Measurements from ENCODE around the gene DOK1. TPM values are rescaled to one million over a fixed set of nuclear protein-coding genes. Genes with fewer than 3 reads are reported as not detected.
"Not testable (repeated sequence)": the region's sequence is repeated elsewhere in the genome, so short reads cannot be mapped to it uniquely, and the experiment has no call there.

DOK1 gene
- total RNA-seq, 1 donor from 2014 or later, result 13.0 TPM

DNA sequence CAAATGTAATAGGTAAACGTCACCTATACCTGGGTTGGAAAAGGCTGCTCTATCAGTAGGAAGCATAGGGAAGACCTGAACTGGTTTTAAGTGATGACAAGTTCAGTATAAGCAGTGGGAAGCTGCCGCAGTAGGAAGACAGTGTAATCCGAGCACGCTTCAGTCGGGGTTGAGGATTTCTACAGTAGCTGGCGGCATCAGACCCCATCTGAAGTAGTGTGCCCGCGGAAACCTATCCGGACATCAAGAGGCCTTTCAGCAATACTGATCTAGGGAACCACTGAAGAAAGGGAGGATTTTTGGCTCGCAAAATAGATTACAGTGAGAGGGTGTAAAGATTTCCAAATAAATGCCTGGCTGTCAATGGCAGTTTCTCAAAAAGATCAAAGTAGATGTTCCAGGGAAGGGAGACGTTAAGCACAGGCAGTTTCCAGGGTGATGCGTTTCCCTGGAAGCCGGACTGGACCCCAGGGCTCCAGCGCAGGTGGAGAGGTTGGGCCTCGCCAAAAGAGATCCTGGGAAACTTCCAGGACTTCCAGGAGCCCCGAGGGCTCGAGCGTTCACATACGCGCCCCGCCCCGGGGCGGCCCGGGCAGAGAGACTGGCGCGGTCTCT, 6.1 kb upstream of the DOK1 start:
- no peak for DNase-seq (ENCODE audit: low read depth)

GRCh38 chr2:74548900-74549826, 5.4 kb upstream of the DOK1 start:
- no peak for DNase-seq (ENCODE audit: low read depth)

- no peak for DNase-seq (ENCODE audit: low read depth)
Observed at GRCh38 chr2:74550231-74550630, 4.3 kb upstream of the DOK1 start.

DNA sequence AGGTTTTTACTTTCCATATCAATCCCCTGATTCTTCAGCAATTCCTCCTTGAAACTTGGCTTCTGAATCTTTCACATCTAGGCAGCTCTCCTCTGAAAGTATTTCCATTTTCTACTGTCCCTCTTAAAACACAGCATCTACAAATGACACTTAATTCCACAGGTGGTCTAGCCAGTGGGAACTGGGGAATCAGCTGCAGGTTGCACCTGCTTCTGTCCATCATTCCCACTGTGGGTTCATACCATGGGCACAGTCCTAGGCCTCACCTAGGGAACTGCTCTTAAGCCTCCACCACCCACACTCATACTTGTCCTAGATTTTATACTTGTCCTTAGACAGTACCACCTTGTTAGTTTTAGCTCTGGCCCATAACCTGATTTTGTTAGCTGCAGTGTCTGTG, 3.0 kb upstream of the DOK1 start:
- DNase-seq (ENCODE audit: low read depth), result no peak

- DNase-seq (ENCODE audit: low read depth), result no peak
Observed at GRCh38 chr2:74551942-74552913, 2.3 kb upstream of the DOK1 start.

DNA sequence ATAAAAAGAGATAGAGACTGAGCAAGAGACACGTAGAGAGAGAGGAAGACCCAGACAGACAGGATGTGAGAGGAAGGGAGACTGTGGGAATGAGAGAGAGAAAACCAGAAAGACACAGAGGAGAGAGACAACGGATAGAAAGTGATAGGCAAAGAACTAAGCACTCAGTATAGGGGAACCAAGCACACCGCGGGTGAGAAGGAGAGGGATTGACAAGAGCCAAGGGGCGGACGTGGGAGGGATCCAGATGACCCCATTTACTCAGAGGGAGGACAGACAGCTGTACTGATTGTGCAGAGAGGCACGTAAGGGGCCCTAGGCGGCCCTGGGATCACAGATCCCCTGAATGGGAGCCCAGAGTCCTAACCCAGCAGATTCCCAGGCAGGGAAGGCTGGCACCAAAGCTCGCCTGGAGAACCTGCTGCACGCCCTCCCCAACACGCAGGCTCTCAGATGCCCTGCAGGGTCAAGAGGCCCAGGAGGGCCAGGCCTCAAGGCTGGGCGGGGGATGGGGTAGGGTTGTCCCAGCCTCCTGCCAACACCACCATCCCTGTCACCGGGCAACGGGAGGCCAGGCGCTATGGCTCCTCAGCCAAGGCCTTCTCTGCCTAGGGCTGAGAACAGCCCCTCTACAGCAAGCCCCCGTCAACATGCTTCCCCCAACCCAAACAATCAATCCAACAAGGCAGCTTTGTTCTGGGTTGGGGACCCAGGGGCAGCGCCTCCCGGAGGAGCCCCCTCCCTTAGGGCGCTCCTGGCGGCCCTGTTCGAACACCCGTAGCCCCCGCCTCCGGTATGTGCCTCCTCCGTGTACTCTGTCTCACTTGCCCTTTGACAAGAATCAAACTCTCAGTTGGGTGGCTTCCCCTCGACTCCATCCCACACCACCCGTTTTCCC, 1.4 kb upstream of the DOK1 start:
- no peak for DNase-seq (ENCODE audit: low read depth)

DNA sequence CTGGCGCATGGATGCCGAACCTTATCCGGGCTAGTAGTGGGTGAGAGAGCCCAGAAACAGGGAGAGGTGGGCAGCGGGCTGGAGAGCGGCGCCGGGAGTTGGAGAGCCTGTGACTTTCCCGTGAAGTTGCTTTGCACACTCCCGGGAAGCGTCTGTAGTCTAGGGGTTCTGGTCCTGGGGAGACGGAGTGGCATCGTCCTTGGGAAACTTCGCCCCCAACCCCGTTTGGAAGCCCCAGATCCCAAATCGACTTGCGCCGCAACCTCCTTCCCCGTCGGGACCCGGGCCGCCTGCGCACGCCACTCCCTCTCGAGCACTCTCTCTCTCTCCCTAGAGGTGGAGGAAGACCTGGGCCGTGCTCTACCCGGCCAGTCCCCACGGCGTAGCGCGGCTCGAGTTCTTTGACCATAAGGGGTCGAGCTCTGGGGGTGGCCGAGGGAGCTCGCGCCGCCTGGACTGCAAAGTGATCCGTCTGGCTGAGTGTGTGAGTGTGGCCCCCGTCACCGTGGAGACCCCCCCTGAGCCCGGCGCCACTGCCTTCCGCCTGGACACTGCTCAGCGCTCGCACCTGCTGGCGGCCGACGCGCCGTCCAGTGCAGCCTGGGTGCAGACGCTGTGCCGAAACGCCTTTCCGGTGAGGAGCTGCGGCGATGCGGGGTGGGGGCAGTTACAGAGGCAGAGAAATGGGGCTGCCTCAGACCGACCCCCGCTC, 456 bp downstream of the DOK1 start:
- DNase-seq (ENCODE audit: low read depth), result peak; percentile 19

DNA sequence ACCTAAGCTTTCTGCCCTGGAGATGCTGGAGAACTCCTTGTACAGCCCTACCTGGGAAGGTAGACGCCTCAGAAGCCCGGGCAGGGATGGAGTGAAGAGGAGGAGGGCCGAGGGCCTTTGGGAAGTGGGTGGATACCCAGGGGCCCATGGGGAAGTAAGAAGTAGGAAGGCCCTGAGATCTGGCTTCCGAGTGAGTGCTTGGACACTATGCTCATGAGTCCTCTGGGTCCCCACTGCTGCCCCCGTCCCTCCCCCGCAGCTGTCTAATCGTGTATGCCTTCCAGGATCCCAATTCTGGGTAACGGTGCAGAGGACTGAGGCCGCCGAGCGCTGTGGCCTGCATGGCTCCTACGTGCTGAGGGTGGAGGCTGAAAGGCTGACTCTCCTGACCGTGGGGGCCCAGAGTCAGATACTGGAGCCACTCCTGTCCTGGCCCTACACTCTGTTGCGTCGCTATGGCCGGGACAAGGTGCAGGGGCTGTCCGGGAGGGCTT, 1.1 kb downstream of the DOK1 start:
- no peak for DNase-seq (ENCODE audit: low read depth)

GRCh38 chr2:74556159-74556558, 1.6 kb downstream of the DOK1 start:
- no peak for DNase-seq (ENCODE audit: low read depth)

GRCh38 chr2:74556831-74557370, 2.4 kb downstream of the DOK1 start:
- DNase-seq (ENCODE audit: low read depth), result no peak

- DNase-seq (ENCODE audit: low read depth), result no peak
Observed at GRCh38 chr2:74558284-74559230, 4.0 kb downstream of the DOK1 start.

GRCh38 chr2:74559912-74560311, 5.4 kb downstream of the DOK1 start:
- DNase-seq (ENCODE audit: low read depth), result no peak

DNA sequence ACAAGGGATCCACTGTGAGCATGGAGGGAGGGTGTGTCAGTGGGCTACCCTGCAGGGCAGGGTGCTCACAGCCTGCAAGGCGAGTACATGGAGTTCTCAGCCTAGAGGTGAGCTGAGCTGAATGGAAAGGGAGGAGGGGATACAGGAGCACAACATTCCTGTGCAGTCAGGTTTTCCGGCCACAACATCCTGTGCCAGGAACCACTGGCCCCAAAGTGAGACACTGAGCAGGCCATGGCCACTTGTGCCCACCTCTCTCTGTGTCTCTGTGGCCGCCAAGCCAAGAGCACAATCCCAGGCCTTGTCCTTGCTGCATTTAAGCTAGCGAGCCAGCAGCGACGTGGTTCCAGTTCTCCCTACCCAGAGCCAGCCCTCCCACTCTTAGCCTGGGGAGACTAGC, 6.1 kb downstream of the DOK1 start:
- peak; percentile 45 for DNase-seq (ENCODE audit: low read depth)

DNA sequence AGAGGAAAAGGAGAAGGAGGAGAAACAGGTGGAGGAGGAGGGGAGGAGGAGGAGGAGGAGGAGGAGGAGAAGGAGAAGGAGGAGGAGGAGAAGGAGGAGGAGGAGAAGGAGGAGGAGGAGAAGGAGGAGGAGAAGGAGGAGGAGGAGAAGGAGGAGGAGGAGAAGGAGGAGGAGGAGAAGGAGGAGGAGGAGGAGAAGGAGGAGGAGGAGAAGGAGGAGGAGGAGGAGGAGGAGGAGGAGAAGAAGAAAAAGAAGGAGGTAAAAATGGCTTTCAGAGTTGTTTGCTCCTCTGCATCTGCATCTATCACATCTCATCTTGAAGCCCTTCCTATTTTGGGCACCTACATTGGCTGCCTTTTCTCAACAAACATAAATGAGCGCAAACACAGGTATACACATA, 6.5 kb downstream of the DOK1 start:
- DNase-seq (ENCODE audit: low read depth), result not testable (repeated sequence)

DNA sequence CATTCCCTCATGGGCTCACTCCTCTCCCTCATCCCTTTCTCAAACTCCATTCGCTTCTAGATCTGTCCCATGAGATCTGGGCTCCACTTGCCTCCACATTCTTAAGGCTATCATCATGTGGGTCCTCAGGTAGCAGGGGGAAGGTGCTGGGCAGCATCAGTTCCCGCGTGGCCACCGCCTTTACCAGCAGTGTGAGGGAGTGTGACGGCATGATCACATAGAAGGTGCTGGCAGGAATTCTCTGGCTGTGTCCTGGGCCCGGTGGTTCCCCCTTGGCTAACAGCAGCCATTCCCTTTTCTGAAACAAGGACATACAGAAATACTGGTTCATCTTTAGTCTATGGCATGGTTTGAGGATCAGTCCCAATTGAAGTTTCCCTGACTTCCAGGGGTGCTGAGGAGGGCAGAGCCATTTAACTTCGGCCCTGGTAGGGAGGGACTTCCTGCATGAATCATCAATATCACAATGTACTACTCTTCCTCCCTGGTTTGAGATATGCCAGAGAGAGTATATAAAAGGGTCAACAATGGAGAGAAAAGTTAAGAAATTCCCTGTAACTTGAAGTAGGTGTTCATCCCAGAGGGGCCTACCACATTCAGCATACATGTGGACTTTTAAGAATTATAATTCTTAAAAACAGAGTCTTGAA, 7.7 kb downstream of the DOK1 start:
- no peak for DNase-seq (ENCODE audit: low read depth)

- DNase-seq (ENCODE audit: low read depth), result no peak
Observed at GRCh38 chr2:74564222-74564621, 9.7 kb downstream of the DOK1 start.

DNA sequence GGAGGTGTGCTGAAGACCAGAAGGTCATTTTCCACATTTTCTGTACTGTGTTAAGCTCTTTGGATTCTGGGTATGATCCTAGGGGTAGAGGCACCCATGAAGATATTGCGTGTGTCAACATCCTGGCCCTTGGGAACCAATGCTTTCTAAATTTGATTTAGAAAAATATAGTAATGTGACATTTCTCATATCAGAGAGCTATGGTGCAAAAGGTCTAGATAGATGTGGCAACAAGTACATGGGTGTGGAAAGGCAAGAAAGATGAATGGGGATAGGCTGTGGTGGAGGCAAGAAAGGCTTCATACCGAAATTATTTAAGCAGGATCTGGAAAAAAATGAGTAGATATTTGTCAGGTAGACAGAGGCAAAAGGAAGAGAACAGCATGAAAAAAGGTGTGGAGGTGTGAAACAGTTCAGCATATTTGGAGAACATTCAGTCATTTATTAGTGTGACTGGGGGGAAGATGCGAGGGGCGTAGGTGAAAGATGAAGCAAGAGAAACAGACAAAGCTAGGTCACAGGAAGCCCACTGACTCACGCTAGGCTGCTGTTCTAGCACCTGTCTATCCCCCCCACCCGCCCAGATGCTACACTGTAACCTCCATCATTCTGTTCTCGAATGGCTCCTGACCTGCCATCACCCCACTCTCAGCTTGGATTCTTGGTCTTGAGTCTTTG, 11.7 kb downstream of the DOK1 start:
- no peak for DNase-seq (ENCODE audit: low read depth)

GRCh38 chr2:74566754-74567085, 12.2 kb downstream of the DOK1 start:
- DNase-seq (ENCODE audit: low read depth), result peak; percentile 83
